Measurements from ENCODE around the gene PRR14. TPM values are rescaled to one million over a fixed set of nuclear protein-coding genes. Genes with fewer than 3 reads are reported as not detected.
A peak's percentile ranks its signal among the peaks of the same experiment; 100 is the strongest.

The PRR14 gene
- total RNA-seq, 2 donors from 2014 or later = 21.2 to 35.4 TPM

DNA sequence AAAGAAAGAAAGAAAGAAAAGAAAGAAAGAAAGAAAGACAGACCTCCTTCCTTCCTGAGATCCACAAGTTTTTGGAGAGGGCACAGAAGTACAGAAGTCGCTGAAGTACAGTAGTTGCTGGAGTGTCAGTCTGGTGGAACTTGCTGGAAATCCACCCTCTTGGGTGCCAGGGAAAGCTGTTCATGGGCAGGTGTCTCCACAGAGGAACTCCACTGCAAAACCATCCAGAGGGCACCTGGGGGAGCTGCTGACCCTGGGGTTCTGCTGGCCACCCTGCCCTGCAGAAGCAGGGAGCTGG lies 3.5 kb upstream of the PRR14 start:
- Mint-ChIP-seq H3K36me3 (ENCODE audit: low read depth) (no peaks in the 10 kb centered on the region), H3K27me3 (ENCODE audit: insufficient read depth) (peaks cover 51% of the 10 kb centered on the region), H3K4me1 (peaks cover 6% of the 10 kb centered on the region), H3K4me3 (no peak overlapping the region), H3K9me3 (no peaks in the 10 kb centered on the region), H3K27ac (no peak overlapping the region)
- TF ChIP-seq, protein P1, sequence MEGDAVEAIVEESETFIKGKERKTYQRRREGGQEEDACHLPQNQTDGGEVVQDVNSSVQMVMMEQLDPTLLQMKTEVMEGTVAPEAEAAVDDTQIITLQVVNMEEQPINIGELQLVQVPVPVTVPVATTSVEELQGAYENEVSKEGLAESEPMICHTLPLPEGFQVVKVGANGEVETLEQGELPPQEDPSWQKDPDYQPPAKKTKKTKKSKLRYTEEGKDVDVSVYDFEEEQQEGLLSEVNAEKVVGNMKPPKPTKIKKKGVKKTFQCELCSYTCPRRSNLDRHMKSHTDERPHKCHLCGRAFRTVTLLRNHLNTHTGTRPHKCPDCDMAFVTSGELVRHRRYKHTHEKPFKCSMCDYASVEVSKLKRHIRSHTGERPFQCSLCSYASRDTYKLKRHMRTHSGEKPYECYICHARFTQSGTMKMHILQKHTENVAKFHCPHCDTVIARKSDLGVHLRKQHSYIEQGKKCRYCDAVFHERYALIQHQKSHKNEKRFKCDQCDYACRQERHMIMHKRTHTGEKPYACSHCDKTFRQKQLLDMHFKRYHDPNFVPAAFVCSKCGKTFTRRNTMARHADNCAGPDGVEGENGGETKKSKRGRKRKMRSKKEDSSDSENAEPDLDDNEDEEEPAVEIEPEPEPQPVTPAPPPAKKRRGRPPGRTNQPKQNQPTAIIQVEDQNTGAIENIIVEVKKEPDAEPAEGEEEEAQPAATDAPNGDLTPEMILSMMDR (conservative IDR thresholded peaks at IDR 0.05) = no peak
- Histone ChIP-seq H3K9ac (ENCODE audit: extremely low read depth, low read length, poor library complexity, severe bottlenecking) (no peak overlapping the region), H3K4me1 (ENCODE audit: control insufficient read depth, insufficient read depth, low read length) (no peaks in the 10 kb centered on the region), H3K4me3 (ENCODE audit: low read length) (no peak overlapping the region), H3K9me3 (ENCODE audit: control insufficient read depth, low read length) (no peaks in the 10 kb centered on the region), H3K36me3 (ENCODE audit: control insufficient read depth, insufficient read depth, low read length) (no peaks in the 10 kb centered on the region), H3K27ac (ENCODE audit: low read depth, low read length) (no peak overlapping the region), H3K27me3 (ENCODE audit: control insufficient read depth, insufficient read depth, low read length, poor library complexity, severe bottlenecking) (peaks cover 11% of the 10 kb centered on the region)
- no peak for DNase-seq
- WGBS, 2 experiments (ENCODE audit: insufficient coverage in 1 of 2, insufficient read length in 1 of 2) = 89% methylated on average over 1 of the region's 1 CpG; no CpG with 5 or more reads in 1 of the 2 experiments

DNA sequence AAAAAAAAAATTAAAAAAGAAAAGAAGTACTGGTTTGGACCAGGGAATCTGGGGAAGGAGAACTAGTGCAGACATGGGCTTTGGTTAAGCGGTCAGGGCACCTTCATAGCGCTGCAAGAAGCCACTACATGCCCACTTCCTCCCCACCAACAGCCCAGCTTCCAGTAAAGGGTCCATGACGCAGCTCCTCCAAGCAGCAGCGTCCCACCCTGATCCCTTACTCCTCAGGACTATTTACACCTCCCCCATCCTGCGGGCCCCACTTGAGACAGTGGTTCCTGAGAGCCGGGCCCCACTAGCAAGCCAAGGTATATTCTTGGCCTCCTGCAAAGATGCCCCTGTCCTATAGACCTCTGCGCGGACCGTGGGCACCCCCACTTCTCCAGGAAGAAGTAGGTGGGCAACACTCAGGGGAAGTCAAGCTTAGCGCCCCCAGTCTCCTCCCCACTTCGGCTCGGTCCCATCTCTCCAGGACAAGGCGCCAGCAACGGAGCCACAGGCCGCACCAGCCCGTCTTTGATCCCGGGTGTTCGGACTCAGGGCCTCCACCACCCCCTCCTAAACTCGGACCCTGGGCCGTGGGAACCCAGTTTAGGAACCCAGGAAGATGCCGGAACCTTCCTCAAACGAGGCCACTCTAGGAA lies 913 bp upstream of the PRR14 start:
- Mint-ChIP-seq H3K9me3 (no peaks in the 10 kb centered on the region), H3K4me1 (peaks cover 8% of the 10 kb centered on the region), H3K36me3 (ENCODE audit: low read depth) (peaks cover 6% of the 10 kb centered on the region), H3K27me3 (ENCODE audit: insufficient read depth) (peaks cover 45% of the 10 kb centered on the region), H3K27ac (peak overlapping the region; percentile 97), H3K4me3 (peak overlapping the region; percentile 88)
- no peak for DNase-seq
- H3K36me3 ChIP-seq (ENCODE audit: control insufficient read depth, insufficient read depth, low read length) = peaks cover 8% of the 10 kb centered on the region
- peak overlapping the region; percentile 57 for H3K27ac ChIP-seq (ENCODE audit: low read depth, low read length)
- WGBS, 2 experiments (ENCODE audit: insufficient coverage in 1 of 2, insufficient read length in 1 of 2) = 75 to 85% methylated on average over 11 to 22 of the region's 22 CpGs
- H3K9ac ChIP-seq (ENCODE audit: extremely low read depth, low read length, poor library complexity, severe bottlenecking) = no peak overlapping the region
- no peaks in the 10 kb centered on the region for H3K4me1 ChIP-seq (ENCODE audit: control insufficient read depth, insufficient read depth, low read length)
- TF ChIP-seq, protein P1 (conservative IDR thresholded peaks at IDR 0.05) = no peak
- no peaks in the 10 kb centered on the region for H3K9me3 ChIP-seq (ENCODE audit: control insufficient read depth, low read length)
- H3K4me3 ChIP-seq (ENCODE audit: low read length) = peak overlapping the region; percentile 64
- H3K27me3 ChIP-seq (ENCODE audit: control insufficient read depth, insufficient read depth, low read length, poor library complexity, severe bottlenecking) = peaks cover 7% of the 10 kb centered on the region

DNA sequence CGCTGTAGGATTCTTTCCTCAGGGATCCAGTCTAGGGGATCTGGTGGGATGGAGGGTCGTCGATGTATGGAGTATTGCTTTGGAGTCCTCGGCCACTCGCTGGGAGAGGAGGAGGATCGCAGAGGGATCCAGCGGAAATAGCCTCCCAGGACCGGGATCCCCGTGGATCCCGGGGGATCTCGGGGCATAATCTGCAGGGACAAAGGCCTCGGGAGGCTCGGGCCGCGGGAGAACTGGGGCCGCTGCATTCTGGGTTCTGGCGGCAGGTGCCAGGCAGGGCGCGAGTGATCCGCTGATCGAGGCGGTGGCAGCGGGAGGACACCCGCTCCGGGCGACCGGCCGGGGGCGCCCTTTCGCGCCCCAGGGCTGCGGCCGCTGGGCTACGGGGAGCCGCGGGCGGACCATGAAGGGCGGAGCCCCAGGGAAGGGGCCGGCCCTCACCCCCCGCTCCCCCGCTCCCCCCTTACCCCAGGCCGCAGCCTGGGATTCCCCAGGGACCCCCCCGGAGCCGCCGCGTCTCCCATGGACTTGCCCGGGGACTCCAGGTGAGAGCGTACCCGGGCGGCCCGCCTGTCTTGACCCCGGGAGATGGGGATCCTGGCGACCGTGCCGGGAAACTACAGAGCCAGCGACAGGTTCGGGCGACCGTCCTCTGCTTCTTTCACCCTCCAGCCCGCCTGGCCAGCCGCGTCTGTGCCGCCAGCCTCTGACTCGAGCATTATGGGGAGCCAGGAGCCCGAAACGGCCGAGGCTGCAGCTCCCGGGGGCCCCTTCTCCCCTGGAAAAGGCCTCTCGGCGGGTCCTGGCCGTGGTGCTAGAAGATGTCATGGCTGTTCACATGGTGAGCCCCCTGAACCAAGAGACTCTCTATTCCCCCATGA lies 604 bp downstream of the PRR14 start:
- Mint-ChIP-seq H3K27ac (peak overlapping the region; percentile 97), H3K4me3 (peak overlapping the region; percentile 88), H3K9me3 (no peaks in the 10 kb centered on the region), H3K4me1 (peaks cover 8% of the 10 kb centered on the region), H3K27me3 (ENCODE audit: insufficient read depth) (peaks cover 37% of the 10 kb centered on the region), H3K36me3 (ENCODE audit: low read depth) (peaks cover 18% of the 10 kb centered on the region)
- H3K27ac ChIP-seq (ENCODE audit: low read depth, low read length) = peak overlapping the region; percentile 84
- 1 to 2% methylated on average over 26 to 69 of the region's 71 CpGs for WGBS, 2 experiments (ENCODE audit: insufficient coverage in 1 of 2, insufficient read length in 1 of 2)
- no peaks in the 10 kb centered on the region for H3K9me3 ChIP-seq (ENCODE audit: control insufficient read depth, low read length)
- peak; percentile 85 for DNase-seq
- H3K27me3 ChIP-seq (ENCODE audit: control insufficient read depth, insufficient read depth, low read length, poor library complexity, severe bottlenecking) = peaks cover 5% of the 10 kb centered on the region
- H3K9ac ChIP-seq (ENCODE audit: extremely low read depth, low read length, poor library complexity, severe bottlenecking) = peak overlapping the region; percentile 57
- TF ChIP-seq, protein P1 (conservative IDR thresholded peaks at IDR 0.05) = peak; percentile 89
- peak overlapping the region; percentile 85 for H3K4me3 ChIP-seq (ENCODE audit: low read length)
- no peaks in the 10 kb centered on the region for H3K4me1 ChIP-seq (ENCODE audit: control insufficient read depth, insufficient read depth, low read length)
- H3K36me3 ChIP-seq (ENCODE audit: control insufficient read depth, insufficient read depth, low read length) = peaks cover 20% of the 10 kb centered on the region

All from endodermal cell (in vitro differentiated cells).